GM23248 (cell line): ENCODE measurements around the gene BPIFA1.

Experiments
- EZH2 ChIP-seq: fragments of 200-600 bp; sonication (generic); IDR thresholded peaks from 2 replicates; pipeline ENCODE4 v1.6.1; 2018; ENCODE audit warnings: antibody characterized with exemption, mild to moderate bottlenecking; ENCODE audit not compliant: insufficient read depth, poor library complexity, severe bottlenecking
- EZH2phosphoT487 ChIP-seq: fragments of 200-600 bp; sonication (generic); IDR thresholded peaks from 2 replicates; pipeline ENCODE4 v1.6.1; 2018; ENCODE audit warnings: antibody characterized with exemption, moderate library complexity, mild to moderate bottlenecking, low read depth; ENCODE audit not compliant: insufficient read depth

DNA sequence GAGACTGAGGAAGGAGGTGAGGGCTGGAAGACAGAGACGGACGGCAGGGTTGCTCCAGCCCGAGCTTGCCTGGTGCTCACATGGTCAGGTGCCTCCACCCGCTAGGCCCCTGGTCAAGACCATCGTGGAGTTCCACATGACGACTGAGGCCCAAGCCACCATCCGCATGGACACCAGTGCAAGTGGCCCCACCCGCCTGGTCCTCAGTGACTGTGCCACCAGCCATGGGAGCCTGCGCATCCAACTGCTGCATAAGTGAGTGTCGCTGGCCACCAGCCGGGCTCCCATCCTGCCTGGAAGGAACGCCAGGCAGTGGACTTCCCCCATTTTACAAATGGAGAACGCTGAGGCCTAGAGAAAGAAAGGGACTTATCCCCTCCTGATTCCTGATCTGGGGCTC, 55.1 kb downstream of the BPIFA1 start:
- TF ChIP-seq EZH2 (no peak), EZH2phosphoT487 (no peak)
